Gastrocnemius medialis (tissue), 4 donors: ENCODE data around the gene OPRM1. TPM values are rescaled to one million over a fixed set of nuclear protein-coding genes. Genes with fewer than 3 reads are reported as not detected.
"Not testable (repeated sequence)": the region's sequence is repeated elsewhere in the genome, so short reads cannot be mapped to it uniquely, and the experiment has no call there.

ENCODE experiments used
- ATAC-seq, 2 donors: fragments of 150-250 bp; one replicate each; pipeline ENCODE4 v1.9.1; 2016
- DNase-seq, 2 donors: peaks; one replicate each; pipeline ENCODE4 v3.0.0-alpha.2; 2019
- H3K27ac ChIP-seq, 4 donors: fragments of 200-600 bp; sonication (generic); 1 replicate in 1 of 4; 2 replicates in 3 of 4; pipeline ENCODE4 v1.5.1; 2016 to 2018; ENCODE audit warnings: mild to moderate bottlenecking in 2 of 4, moderate library complexity in 1 of 4
- H3K27me3 ChIP-seq, 3 donors: fragments of 200-600 bp; sonication (generic) in 2 of 3; 1 replicate in 1 of 3; 2 replicates in 2 of 3; pipeline versions ENCODE4 v1.5.1 to v1.6.0; 2016 to 2019; ENCODE audit warnings: mild to moderate bottlenecking in 1 of 3, moderate library complexity in 1 of 3
- H3K36me3 ChIP-seq, 2 donors: fragments of 200-600 bp; sonication (generic) in 1 of 2; one replicate each; pipeline ENCODE4 v1.5.1; 2017 to 2018
- H3K4me1 ChIP-seq, 2 donors: fragments of 200-600 bp; sonication (generic) in 1 of 2; one replicate each; pipeline ENCODE4 v1.5.1; 2016 to 2017; ENCODE audit warnings: mild to moderate bottlenecking in 2 of 2
- H3K4me3 ChIP-seq, 4 donors: fragments of 200-600 bp; sonication (generic) in 3 of 4; 1 replicate in 1 of 4; 2 replicates in 3 of 4; pipeline ENCODE4 v1.5.1; 2016 to 2019; ENCODE audit warnings: mild to moderate bottlenecking in 2 of 4
- H3K9me3 ChIP-seq, 3 donors: fragments of 200-600 bp; sonication (generic) in 2 of 3; 1 replicate in 1 of 3; 2 replicates in 2 of 3; pipeline ENCODE4 v1.5.1; 2016 to 2019
- POLR2A ChIP-seq, 2 donors: fragments of 450-650 bp; IDR thresholded peaks; one replicate each; pipeline ENCODE4 v1.6.1; 2017; ENCODE audit warnings: antibody characterized with exemption in 2 of 2, mild to moderate bottlenecking in 2 of 2, moderate library complexity in 2 of 2
- in situ Hi-C, 4 donors: fragments of 200-750 bp; cut with MboI; loops; one replicate each; pipeline versions ENCODE4 v1.15.0 to v1.8.0; 2017; ENCODE audit warnings: low sequenced_read_pairs in 4 of 4
- intact Hi-C: fragments of 100-400 bp; cut with DNase I; formaldehyde crosslinking; loops from one replicate; pipeline ENCODE4 v1.15.1; 2023; ENCODE audit warnings: low total_unique reads
- total RNA-seq, 4 donors: library from RNA; depleted of rRNA; stranded (reverse); fragments of >200 nt; gene quantifications; one replicate each; pipeline versions ENCODE4 v1.1.0 to v1.2.3, GENCODE V29; 2016
- TF ChIP-seq, protein P1 (sequence below), 5 experiments: fragments of 450-650 bp in 3 of 5; fragments of 200-600 bp in 2 of 5; sonication (generic) in 2 of 5; IDR thresholded peaks in 4 of 5; conservative IDR thresholded peaks in 1 of 5; 1 replicate in 4 of 5; 2 replicates in 1 of 5; pipeline ENCODE4 v1.5.1; 2016 to 2019; ENCODE audit warnings: antibody characterized with exemption in 5 of 5, mild to moderate bottlenecking in 3 of 5, moderate library complexity in 3 of 5

The OPRM1 gene
- total RNA-seq, 4 donors from 2014 or later: not detected

DNA sequence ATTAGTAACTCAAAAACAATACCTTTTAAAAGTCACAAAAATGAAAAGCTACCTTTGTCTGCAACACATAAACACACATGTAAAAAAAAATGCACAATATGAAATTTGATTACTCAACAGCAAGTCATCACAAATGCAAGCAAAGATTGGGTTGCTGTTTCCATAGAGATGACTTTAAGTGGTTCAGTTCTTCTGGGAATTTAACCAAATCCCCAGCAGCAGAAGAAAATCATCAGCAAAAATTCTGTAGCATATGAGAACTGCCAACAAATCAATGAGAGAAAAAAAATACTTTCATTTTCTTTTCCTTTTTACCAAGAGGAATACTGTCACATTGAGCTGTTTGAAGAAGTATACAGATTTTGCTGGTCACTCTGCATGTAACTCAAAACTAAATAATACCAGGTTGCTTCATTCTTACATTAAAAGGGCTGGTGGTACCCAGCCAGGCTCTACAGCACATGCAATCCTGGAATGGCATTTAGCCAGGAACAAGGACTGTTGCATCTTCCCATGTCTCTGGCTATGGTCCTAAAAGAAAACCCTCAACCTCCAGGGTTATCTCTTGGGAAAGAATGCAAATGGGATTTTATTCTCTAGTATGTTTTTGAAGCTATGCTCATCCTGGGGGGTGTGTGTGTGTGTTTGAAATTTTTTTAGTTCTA, 158.3 kb downstream of the OPRM1 start:
- Histone ChIP-seq H3K27ac (no peak overlapping the region), H3K4me3 (no peak overlapping the region), H3K4me1 (no peaks in the 10 kb centered on the region), H3K36me3 (no peaks in the 10 kb centered on the region), H3K9me3 (no peaks in the 10 kb centered on the region), H3K27me3 (no peaks in the 10 kb centered on the region)
- TF ChIP-seq POLR2A (IDR thresholded peaks at IDR 0.05): no peak
- TF ChIP-seq, protein P1, sequence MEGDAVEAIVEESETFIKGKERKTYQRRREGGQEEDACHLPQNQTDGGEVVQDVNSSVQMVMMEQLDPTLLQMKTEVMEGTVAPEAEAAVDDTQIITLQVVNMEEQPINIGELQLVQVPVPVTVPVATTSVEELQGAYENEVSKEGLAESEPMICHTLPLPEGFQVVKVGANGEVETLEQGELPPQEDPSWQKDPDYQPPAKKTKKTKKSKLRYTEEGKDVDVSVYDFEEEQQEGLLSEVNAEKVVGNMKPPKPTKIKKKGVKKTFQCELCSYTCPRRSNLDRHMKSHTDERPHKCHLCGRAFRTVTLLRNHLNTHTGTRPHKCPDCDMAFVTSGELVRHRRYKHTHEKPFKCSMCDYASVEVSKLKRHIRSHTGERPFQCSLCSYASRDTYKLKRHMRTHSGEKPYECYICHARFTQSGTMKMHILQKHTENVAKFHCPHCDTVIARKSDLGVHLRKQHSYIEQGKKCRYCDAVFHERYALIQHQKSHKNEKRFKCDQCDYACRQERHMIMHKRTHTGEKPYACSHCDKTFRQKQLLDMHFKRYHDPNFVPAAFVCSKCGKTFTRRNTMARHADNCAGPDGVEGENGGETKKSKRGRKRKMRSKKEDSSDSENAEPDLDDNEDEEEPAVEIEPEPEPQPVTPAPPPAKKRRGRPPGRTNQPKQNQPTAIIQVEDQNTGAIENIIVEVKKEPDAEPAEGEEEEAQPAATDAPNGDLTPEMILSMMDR (IDR thresholded peaks at IDR 0.05 in 4 of 5, conservative IDR thresholded peaks at IDR 0.05 in 1 of 5): no peak
- in situ Hi-C loops: no loop called here
- DNase-seq: no peak
- intact Hi-C loops: no loop called here
- no peak for ATAC-seq

DNA sequence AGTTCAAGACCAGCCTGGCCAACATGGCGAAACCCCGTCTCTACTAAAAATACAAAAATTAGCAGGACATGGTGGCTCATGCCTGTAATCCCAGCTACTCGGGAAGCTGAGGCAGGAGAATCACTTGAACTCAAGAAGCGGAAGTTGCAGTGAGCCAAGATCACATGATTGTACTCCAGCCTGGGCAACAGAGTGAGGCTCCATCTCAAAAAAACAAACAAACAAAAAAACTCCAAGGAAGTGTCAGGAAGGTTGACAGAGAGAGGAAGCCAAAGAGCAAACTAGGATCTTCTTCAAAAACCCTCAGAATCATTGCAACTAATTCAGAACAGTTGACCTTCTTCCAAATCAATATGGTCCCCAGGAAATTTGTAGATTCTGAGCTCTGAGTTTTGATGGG, 162.6 kb downstream of the OPRM1 start:
- H3K27me3 ChIP-seq, in situ Hi-C loops, H3K27ac ChIP-seq, H3K4me3 ChIP-seq, H3K4me1 ChIP-seq, DNase-seq, ATAC-seq, H3K9me3 ChIP-seq, intact Hi-C loops, H3K36me3 ChIP-seq: not testable (repeated sequence)

DNA sequence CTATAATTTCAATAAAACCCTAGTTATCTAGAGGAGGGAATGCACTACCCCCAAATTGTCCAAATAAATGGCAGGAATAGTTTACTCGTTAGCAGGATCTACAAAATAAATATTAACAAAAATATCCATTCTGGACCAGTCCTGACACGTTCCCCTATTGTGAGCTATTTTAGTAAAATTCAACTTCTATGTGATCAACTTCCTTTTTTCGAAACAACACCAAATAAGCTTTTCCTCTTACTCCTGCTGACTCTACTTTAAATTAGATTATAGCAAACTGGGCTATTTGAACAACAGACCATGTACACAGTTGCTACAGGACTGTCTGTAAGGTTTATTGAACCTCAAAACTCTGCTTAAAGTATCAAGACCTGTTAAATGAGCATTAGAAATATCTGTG, 163.3 kb downstream of the OPRM1 start:
- no peak for DNase-seq
- intact Hi-C loops (no loop called here), in situ Hi-C loops (no loop called here)
- Histone ChIP-seq H3K27ac (no peak overlapping the region), H3K4me3 (no peak overlapping the region), H3K36me3 (no peaks in the 10 kb centered on the region), H3K9me3 (no peaks in the 10 kb centered on the region), H3K27me3 (no peaks in the 10 kb centered on the region), H3K4me1 (no peaks in the 10 kb centered on the region)
- no peak for ATAC-seq
- TF ChIP-seq POLR2A (IDR thresholded peaks at IDR 0.05): no peak
- TF ChIP-seq, protein P1 (IDR thresholded peaks at IDR 0.05 in 4 of 5, conservative IDR thresholded peaks at IDR 0.05 in 1 of 5): no peak

DNA sequence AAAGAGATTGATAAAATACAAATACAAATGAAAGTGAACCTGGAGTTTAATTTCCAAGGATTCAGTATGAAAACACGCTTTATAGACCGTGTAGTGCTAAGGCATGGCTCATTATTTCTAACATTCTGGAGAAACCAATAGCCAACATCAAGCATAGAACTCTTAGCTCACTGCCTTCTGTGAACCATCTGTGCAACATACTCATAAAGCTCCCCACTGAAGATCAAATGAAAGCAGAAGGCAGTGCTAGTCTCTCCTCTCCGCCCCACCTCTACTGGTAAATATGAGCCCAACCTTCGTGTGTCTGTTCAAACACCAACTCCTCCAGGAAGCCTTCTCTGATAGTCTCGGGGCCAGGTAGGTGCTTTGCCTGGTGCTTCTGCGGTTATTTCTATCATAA, 163.9 kb downstream of the OPRM1 start:
- H3K4me3 ChIP-seq: no peak overlapping the region
- no peaks in the 10 kb centered on the region for H3K36me3 ChIP-seq
- TF ChIP-seq, protein P1 (IDR thresholded peaks at IDR 0.05 in 4 of 5, conservative IDR thresholded peaks at IDR 0.05 in 1 of 5): no peak
- TF ChIP-seq POLR2A (IDR thresholded peaks at IDR 0.05): no peak
- no peaks in the 10 kb centered on the region for H3K27me3 ChIP-seq
- ATAC-seq (no peak), DNase-seq (no peak)
- in situ Hi-C loops: no loop called here
- no peaks in the 10 kb centered on the region for H3K4me1 ChIP-seq
- intact Hi-C loops: no loop called here
- H3K9me3 ChIP-seq: no peaks in the 10 kb centered on the region
- H3K27ac ChIP-seq: no peak overlapping the region

DNA sequence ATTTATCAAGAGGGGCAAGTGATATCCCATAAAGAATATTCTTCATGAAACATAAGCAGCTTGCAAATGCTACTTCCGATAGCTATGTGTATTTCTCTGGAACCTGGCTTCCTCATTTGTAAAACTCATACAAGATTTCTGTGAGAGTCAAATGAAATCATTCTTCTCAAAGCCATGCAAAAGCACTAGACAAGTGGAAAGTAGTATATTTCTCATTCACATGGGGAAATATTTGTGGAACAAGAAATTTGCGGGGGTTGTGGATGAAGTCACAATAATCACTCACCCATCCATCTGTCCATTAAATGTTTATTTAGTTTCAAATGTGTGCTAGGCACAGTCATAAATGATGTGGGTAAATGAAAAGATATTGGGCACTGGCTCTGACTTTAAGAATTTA, 167.1 kb downstream of the OPRM1 start:
- Histone ChIP-seq H3K27ac (no peak overlapping the region), H3K27me3 (no peaks in the 10 kb centered on the region), H3K4me1 (no peaks in the 10 kb centered on the region), H3K36me3 (no peaks in the 10 kb centered on the region), H3K4me3 (no peak overlapping the region), H3K9me3 (no peaks in the 10 kb centered on the region)
- ATAC-seq: no peak
- intact Hi-C loops: no loop called here
- in situ Hi-C loops: no loop called here
- no peak for TF ChIP-seq POLR2A (IDR thresholded peaks at IDR 0.05)
- TF ChIP-seq, protein P1 (IDR thresholded peaks at IDR 0.05 in 4 of 5, conservative IDR thresholded peaks at IDR 0.05 in 1 of 5): no peak
- no peak for DNase-seq
